ENCODE results near the gene SCYL1. TPM values are rescaled to one million over a fixed set of nuclear protein-coding genes. Genes with fewer than 3 reads are reported as not detected.

The SCYL1 gene
- total and polyA plus RNA-seq, 2 of the 4 experiments (the other 2 are of a cell fraction), result 96.4 to 150 TPM

DNA sequence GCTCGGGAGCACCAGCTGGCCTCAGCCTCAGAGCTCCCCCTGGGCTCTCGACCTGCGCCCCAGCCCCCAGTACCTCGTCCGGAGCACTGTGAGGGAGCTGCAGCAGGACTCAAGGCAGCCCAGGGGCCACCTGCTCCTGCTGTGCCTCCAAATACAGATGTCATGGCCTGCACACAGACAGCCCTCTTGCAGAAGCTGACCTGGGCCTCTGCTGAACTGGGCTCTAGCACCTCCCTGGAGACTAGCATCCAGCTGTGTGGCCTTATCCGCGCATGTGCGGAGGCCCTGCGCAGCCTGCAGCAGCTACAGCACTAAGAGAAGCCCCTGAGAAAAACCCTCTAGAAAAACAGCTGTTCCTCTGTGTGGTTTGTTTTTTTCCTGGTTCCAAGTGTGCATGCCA is 46.5 kb downstream of the SCYL1 start:
- H3K23ac ChIP-seq (ENCODE audit: low read depth, low read length), result no peak overlapping the region
- no peak overlapping the region for H4K5ac ChIP-seq (ENCODE audit: low read depth, low read length)
- H2AFZ ChIP-seq (replicated peaks; ENCODE audit: low read length, poor library complexity), result no peak overlapping the region
- CTCF ChIA-PET, result interaction anchor here (2.6 kb wide), 1 partner anchor 31 kb away, joined by 15 read pairs; no protein-coding TSS in a partner anchor
- no peak overlapping the region for H3K27ac ChIP-seq (ENCODE audit: insufficient read depth, low read length)
- WGBS, 2 experiments (ENCODE audit: extremely low coverage in 2 of 2, insufficient read length in 1 of 2), result 88% methylated on average over 7 of the region's 9 CpGs; no CpG with 5 or more reads in 1 of the 2 experiments
- no peaks in the 10 kb centered on the region for H3K9me3 ChIP-seq (ENCODE audit: control insufficient read depth, insufficient read depth, low read length)
- H3K14ac ChIP-seq (replicated peaks; ENCODE audit: low read depth, low read length), result no peak overlapping the region
- no peak for TF ChIP-seq MAZ (IDR thresholded peaks at IDR 0.05; ENCODE audit: borderline replicate concordance, low read depth, low read length)
- no peak for TF ChIP-seq RAD21 (IDR thresholded peaks at IDR 0.05; ENCODE audit: low read length)
- no peak for TF ChIP-seq SMC3 (IDR thresholded peaks at IDR 0.05; ENCODE audit: low read depth, low read length)
- no peak for TF ChIP-seq CEBPB (IDR thresholded peaks at IDR 0.05; ENCODE audit: low read depth, low read length)
- no peak for TF ChIP-seq RFX5 (IDR thresholded peaks at IDR 0.05; ENCODE audit: low read depth, low read length)
- no peak for TF ChIP-seq BHLHE40 (IDR thresholded peaks at IDR 0.05; ENCODE audit: low read depth, low read length)
- TF ChIP-seq CHD1 (IDR thresholded peaks at IDR 0.05; ENCODE audit: low read depth, low read length), result no peak
- no peak for TF ChIP-seq NFE2L2 (IDR thresholded peaks at IDR 0.05; ENCODE audit: low read depth, low read length)
- no peak for TF ChIP-seq FOS (IDR thresholded peaks at IDR 0.05; ENCODE audit: low read depth, low read length)
- no peak for TF ChIP-seq MAFK (IDR thresholded peaks at IDR 0.05; ENCODE audit: low read depth, low read length)
- TF ChIP-seq, protein P1, sequence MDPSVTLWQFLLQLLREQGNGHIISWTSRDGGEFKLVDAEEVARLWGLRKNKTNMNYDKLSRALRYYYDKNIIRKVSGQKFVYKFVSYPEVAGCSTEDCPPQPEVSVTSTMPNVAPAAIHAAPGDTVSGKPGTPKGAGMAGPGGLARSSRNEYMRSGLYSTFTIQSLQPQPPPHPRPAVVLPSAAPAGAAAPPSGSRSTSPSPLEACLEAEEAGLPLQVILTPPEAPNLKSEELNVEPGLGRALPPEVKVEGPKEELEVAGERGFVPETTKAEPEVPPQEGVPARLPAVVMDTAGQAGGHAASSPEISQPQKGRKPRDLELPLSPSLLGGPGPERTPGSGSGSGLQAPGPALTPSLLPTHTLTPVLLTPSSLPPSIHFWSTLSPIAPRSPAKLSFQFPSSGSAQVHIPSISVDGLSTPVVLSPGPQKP (IDR thresholded peaks at IDR 0.05; ENCODE audit: borderline replicate concordance, low read depth, low read length), result no peak
- TF ChIP-seq POLR2A (IDR thresholded peaks at IDR 0.05; ENCODE audit: low read depth, low read length), result no peak
- TF ChIP-seq RCOR1 (IDR thresholded peaks at IDR 0.05; ENCODE audit: insufficient replicate concordance, low read length), result no peak
- no peak for TF ChIP-seq MXI1 (IDR thresholded peaks at IDR 0.05; ENCODE audit: borderline replicate concordance, low read depth, low read length)
- TF ChIP-seq, protein P2, sequence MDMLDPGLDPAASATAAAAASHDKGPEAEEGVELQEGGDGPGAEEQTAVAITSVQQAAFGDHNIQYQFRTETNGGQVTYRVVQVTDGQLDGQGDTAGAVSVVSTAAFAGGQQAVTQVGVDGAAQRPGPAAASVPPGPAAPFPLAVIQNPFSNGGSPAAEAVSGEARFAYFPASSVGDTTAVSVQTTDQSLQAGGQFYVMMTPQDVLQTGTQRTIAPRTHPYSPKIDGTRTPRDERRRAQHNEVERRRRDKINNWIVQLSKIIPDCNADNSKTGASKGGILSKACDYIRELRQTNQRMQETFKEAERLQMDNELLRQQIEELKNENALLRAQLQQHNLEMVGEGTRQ (IDR thresholded peaks at IDR 0.05; ENCODE audit: low read depth, low read length), result no peak
- TF ChIP-seq, protein P3, sequence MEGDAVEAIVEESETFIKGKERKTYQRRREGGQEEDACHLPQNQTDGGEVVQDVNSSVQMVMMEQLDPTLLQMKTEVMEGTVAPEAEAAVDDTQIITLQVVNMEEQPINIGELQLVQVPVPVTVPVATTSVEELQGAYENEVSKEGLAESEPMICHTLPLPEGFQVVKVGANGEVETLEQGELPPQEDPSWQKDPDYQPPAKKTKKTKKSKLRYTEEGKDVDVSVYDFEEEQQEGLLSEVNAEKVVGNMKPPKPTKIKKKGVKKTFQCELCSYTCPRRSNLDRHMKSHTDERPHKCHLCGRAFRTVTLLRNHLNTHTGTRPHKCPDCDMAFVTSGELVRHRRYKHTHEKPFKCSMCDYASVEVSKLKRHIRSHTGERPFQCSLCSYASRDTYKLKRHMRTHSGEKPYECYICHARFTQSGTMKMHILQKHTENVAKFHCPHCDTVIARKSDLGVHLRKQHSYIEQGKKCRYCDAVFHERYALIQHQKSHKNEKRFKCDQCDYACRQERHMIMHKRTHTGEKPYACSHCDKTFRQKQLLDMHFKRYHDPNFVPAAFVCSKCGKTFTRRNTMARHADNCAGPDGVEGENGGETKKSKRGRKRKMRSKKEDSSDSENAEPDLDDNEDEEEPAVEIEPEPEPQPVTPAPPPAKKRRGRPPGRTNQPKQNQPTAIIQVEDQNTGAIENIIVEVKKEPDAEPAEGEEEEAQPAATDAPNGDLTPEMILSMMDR (conservative IDR thresholded peaks at IDR 0.05; ENCODE audit: low read depth, low read length), result no peak
- peaks cover 26 to 70% of the 10 kb centered on the region in 2 experiments for H3K79me1 ChIP-seq (ENCODE audit: low read depth in 1 of 2, low read length in 2 of 2)
- no peak overlapping the region for H2BK20ac ChIP-seq (ENCODE audit: low read depth, low read length)
- H2BK5ac ChIP-seq (ENCODE audit: low read depth, low read length, poor library complexity, severe bottlenecking), result no peak overlapping the region
- H2BK15ac ChIP-seq (ENCODE audit: low read depth, low read length), result no peak overlapping the region
- no peak for ATAC-seq (ENCODE audit: low read depth)
- POLR2A ChIA-PET (ENCODE audit: unreplicated experiment), result no interaction called here
- no peak overlapping the region; the same call in 1 of the 2 replicates for H3K9ac ChIP-seq (ENCODE audit: low read depth, low read length)
- DNase-seq, result no peak
- no peak overlapping the region for H3K4me3 ChIP-seq (ENCODE audit: insufficient read depth, low read depth, low read length)
- H4K91ac ChIP-seq (ENCODE audit: insufficient read depth, low read depth, low read length), result no peak overlapping the region
- no peak overlapping the region for H3K56ac ChIP-seq (ENCODE audit: extremely low read depth, insufficient read depth, low read length)
- in situ Hi-C loops (cut with MboI; ENCODE audit: low sequenced_read_pairs) (no loop called here), intact Hi-C loops (cut with micrococcal nuclease) (loop anchor here (2.0 to 5.0 kb wide), 3 partner anchors 15 to 189 kb away; partner anchors contain the start of gene SLC25A45), dilution Hi-C loops (cut with HindIII; ENCODE audit: low sequenced_read_pairs, unreplicated experiment) (no loop called here)
- H4K8ac ChIP-seq (ENCODE audit: low read depth in 2 of 2, low read length in 2 of 2), result no peak overlapping the region
- H4K20me1 ChIP-seq (ENCODE audit: insufficient read depth, low read length), result peaks cover 27% of the 10 kb centered on the region
- H3K9me1 ChIP-seq (ENCODE audit: insufficient read depth, low read length), result peaks cover 19% of the 10 kb centered on the region
- H2AK9ac ChIP-seq (replicated peaks; ENCODE audit: low read depth, low read length, poor library complexity), result peak overlapping the region; percentile 96
- H3K27me3 ChIP-seq (ENCODE audit: control insufficient read depth, insufficient read depth, low read length), result no peaks in the 10 kb centered on the region
- H3K4me1 ChIP-seq (ENCODE audit: control insufficient read depth, insufficient read depth, low read length), result peaks cover 24% of the 10 kb centered on the region
- peaks cover 4% of the 10 kb centered on the region; the same call in 1 of the 2 replicates for H3K36me3 ChIP-seq (ENCODE audit: control insufficient read depth, insufficient read depth, low read length)
- H3K4me2 ChIP-seq (ENCODE audit: low read depth, low read length), result peak overlapping the region; percentile 93; the same call in 1 of the 2 replicates
- no peak overlapping the region for H3K4ac ChIP-seq (ENCODE audit: low read depth, low read length)
- H2AK5ac ChIP-seq (ENCODE audit: low read depth, low read length), result peak overlapping the region; percentile 35; the same call in 1 of the 2 replicates
- H3K18ac ChIP-seq (ENCODE audit: low read depth, low read length), result no peak overlapping the region
- no peak overlapping the region for H2BK120ac ChIP-seq (ENCODE audit: low read depth, low read length)
- BruUV-seq (replicated peaks), result no TSS peak

All from IMR-90 (cell line).